ENCODE measurements around the gene DRD4. TPM values are rescaled to one million over a fixed set of nuclear protein-coding genes. Genes with fewer than 3 reads are reported as not detected.

Gene DRD4
- total and polyA plus RNA-seq, 2 donors (not counting 1 experiment from before 2014, with no cell fraction given), result not detected

DNA sequence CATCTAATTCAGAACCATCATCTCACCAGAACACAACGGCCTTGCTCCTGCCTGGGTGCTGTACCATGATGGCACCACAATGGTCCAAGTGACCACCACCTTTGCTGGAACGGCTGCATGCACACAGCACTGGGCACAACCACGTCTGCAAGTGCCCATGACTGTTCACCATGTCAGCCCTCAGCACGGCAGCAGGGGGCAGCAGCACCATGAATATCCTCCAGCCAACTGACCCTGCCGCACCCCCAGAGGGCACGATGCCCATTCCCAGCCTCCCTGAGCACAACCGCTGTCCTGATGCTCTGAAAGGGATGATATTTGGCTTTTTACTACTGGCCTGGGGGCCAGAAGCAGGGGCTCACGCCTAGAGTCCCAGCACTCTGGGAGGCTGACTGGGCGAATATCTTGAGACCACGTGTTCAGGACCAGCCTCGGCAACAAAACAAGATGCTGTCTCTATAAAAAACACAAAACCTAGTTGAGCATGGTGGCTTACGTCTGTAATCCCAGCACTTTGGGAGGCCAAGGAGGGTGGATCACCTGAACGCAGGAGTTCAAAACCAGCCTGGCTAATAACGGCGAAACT, 25.7 kb downstream of the DRD4 start:
- Histone ChIP-seq H2AFZ (ENCODE audit: insufficient read depth, low read depth, low read length, poor library complexity, severe bottlenecking) (no peak overlapping the region), H3K4me3 (ENCODE audit: control extremely low read depth in 1 of 5, extremely low read depth in 1 of 5, insufficient read depth in 1 of 5, low read depth in 2 of 5, low read length in 4 of 5) (no peak overlapping the region), H3K27me3 (replicated peaks in 1 of 4; ENCODE audit: control extremely low read depth in 1 of 4, control insufficient read depth in 3 of 4, insufficient read depth in 4 of 4, low read length in 3 of 4) (no peaks in the 10 kb centered on the region), H3K9ac (ENCODE audit: low read length) (no peak overlapping the region), H3K36me3 (replicated peaks in 1 of 2; ENCODE audit: control extremely low read depth in 1 of 2, control insufficient read depth in 1 of 2, extremely low read depth in 1 of 2, insufficient read depth in 2 of 2, low read length in 1 of 2) (peaks cover 0 to 22% of the 10 kb centered on the region in 2 experiments), H3K79me2 (ENCODE audit: control insufficient read depth, insufficient read depth, low read length) (peaks cover 18% of the 10 kb centered on the region), H4K20me1 (ENCODE audit: control insufficient read depth, insufficient read depth, low read length, poor library complexity, severe bottlenecking) (peaks cover 15% of the 10 kb centered on the region), H3K4me2 (replicated peaks; ENCODE audit: low read depth, low read length, poor library complexity, severe bottlenecking) (no peak overlapping the region), H3K4me1 (ENCODE audit: control insufficient read depth in 2 of 2, insufficient read depth in 2 of 2, low read length in 2 of 2) (no peaks in the 10 kb centered on the region), H3K27ac (ENCODE audit: low read length in 2 of 2) (no peak overlapping the region), H3K9me3 (ENCODE audit: control extremely low read depth in 1 of 3, control insufficient read depth in 2 of 3, insufficient read depth in 1 of 3, low read length in 2 of 3) (no peaks in the 10 kb centered on the region)
- Mint-ChIP-seq H3K27me3 (no peaks in the 10 kb centered on the region), H3K9me3 (ENCODE audit: insufficient read depth) (no peaks in the 10 kb centered on the region), H3K4me3 (no peak overlapping the region), H3K27ac (no peak overlapping the region), H3K4me1 (peaks cover 3% of the 10 kb centered on the region)
- POLR2A ChIA-PET, result no interaction called here
- no peak for TF ChIP-seq EZH2 (IDR thresholded peaks at IDR 0.05; ENCODE audit: borderline replicate concordance, insufficient read depth, low read depth, low read length, poor library complexity, severe bottlenecking)
- peak; percentile 75 for TF ChIP-seq CTCF (IDR thresholded peaks at IDR 0.05)
- intact Hi-C loops (cut with micrococcal nuclease), result loop anchor here (1.0 kb wide), 1 partner anchor 66 kb away; no protein-coding TSS in a partner anchor
- DNase-seq (peak; percentile 66), ATAC-seq (ENCODE audit: low read depth) (peak; percentile 80)
- 67% methylated on average over 12 of the region's 15 CpGs for WGBS (ENCODE audit: insufficient coverage)
- CTCF ChIA-PET, result interaction anchor here (0.7 to 8.7 kb wide), 7 partner anchors 12 to 102 kb away, joined by 3 to 104 read pairs (median 4); no protein-coding TSS in a partner anchor

DNA sequence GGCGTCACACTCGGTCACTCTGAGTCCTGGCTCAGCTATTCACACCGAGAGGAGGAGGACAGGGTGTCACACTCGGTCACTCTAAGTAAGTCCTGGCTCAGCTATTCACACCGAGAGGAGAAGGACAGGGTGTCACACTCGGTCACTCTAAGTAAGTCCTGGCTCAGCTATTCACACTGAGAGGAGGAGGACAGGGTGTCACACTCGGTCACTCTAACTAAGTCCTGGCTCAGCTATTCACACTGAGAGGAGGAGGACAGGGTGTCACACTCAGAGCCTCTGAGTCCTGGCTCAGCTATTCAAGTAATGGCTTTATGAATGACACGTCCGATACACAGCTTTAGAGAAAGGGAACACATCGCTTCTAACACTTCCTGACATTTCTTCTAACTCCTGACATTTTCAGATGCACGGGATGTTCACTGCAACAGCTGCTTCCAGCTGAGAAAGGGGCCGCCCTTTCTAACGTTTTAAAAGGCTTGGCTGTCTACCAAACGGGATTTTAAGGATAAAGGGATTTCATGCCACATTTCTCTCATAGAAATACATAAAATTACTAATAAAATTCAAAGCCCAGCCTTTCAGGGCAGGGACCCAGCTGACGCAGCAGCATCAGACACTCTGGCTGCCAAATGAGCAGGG, 28.1 kb downstream of the DRD4 start:
- Histone ChIP-seq H2AFZ (ENCODE audit: insufficient read depth, low read depth, low read length, poor library complexity, severe bottlenecking) (no peak overlapping the region), H3K4me3 (ENCODE audit: control extremely low read depth in 1 of 5, extremely low read depth in 1 of 5, insufficient read depth in 1 of 5, low read depth in 2 of 5, low read length in 4 of 5) (no peak overlapping the region), H3K4me1 (ENCODE audit: control insufficient read depth in 2 of 2, insufficient read depth in 2 of 2, low read length in 2 of 2) (no peaks in the 10 kb centered on the region), H3K79me2 (ENCODE audit: control insufficient read depth, insufficient read depth, low read length) (peaks cover 18% of the 10 kb centered on the region), H3K27me3 (replicated peaks in 1 of 4; ENCODE audit: control extremely low read depth in 1 of 4, control insufficient read depth in 3 of 4, insufficient read depth in 4 of 4, low read length in 3 of 4) (no peaks in the 10 kb centered on the region), H3K9ac (ENCODE audit: low read length) (no peak overlapping the region), H3K36me3 (replicated peaks in 1 of 2; ENCODE audit: control extremely low read depth in 1 of 2, control insufficient read depth in 1 of 2, extremely low read depth in 1 of 2, insufficient read depth in 2 of 2, low read length in 1 of 2) (peaks cover 0 to 13% of the 10 kb centered on the region in 2 experiments), H3K4me2 (replicated peaks; ENCODE audit: low read depth, low read length, poor library complexity, severe bottlenecking) (no peak overlapping the region), H3K27ac (ENCODE audit: low read length in 2 of 2) (no peak overlapping the region), H3K9me3 (ENCODE audit: control extremely low read depth in 1 of 3, control insufficient read depth in 2 of 3, insufficient read depth in 1 of 3, low read length in 2 of 3) (no peaks in the 10 kb centered on the region), H4K20me1 (ENCODE audit: control insufficient read depth, insufficient read depth, low read length, poor library complexity, severe bottlenecking) (peaks cover 15% of the 10 kb centered on the region)
- Mint-ChIP-seq H3K27me3 (no peaks in the 10 kb centered on the region), H3K4me3 (no peak overlapping the region), H3K4me1 (no peaks in the 10 kb centered on the region), H3K9me3 (ENCODE audit: insufficient read depth) (no peaks in the 10 kb centered on the region), H3K27ac (no peak overlapping the region)
- intact Hi-C loops (cut with micrococcal nuclease), result no loop called here
- ATAC-seq (ENCODE audit: low read depth) (no peak), DNase-seq (no peak)
- ChIA-PET CTCF (interaction anchor here (1.0 to 8.7 kb wide), 2 partner anchors 60 to 101 kb away, joined by 3 to 104 read pairs; no protein-coding TSS in a partner anchor), POLR2A (no interaction called here)
- TF ChIP-seq CTCF (IDR thresholded peaks at IDR 0.05) (no peak), EZH2 (IDR thresholded peaks at IDR 0.05; ENCODE audit: borderline replicate concordance, insufficient read depth, low read depth, low read length, poor library complexity, severe bottlenecking) (no peak)
- 100% methylated on average over 1 of the region's 15 CpGs for WGBS (ENCODE audit: insufficient coverage)

Measured in B cell (primary cell).